Right ventricle myocardium superior (tissue), 1 donor: ENCODE results near the gene BABAM2. TPM values are rescaled to one million over a fixed set of nuclear protein-coding genes. Genes with fewer than 3 reads are reported as not detected.

ENCODE experiments used
- ATAC-seq: fragments of 200-7000 bp; cut with Tn5 transposase; one replicate; pipeline ENCODE4 v1.9.1; 2020; ENCODE audit warnings: mild to moderate bottlenecking; ENCODE audit not compliant: poor library complexity
- DNase-seq: peaks from one replicate; pipeline ENCODE4 v3.0.0-alpha.2; 2020
- intact Hi-C: fragments of 100-400 bp; cut with DNase I; formaldehyde crosslinking; loops from one replicate; pipeline ENCODE4 v1.11.2; 2022
- total RNA-seq: library from RNA; stranded (reverse); fragmentation: NEBNext Ultra II Directional; extraction: Animal tissue kit (Norgen Biotek cat#: 25700); gene quantifications from one replicate; pipeline ENCODE4 v1.2.1, GENCODE V29; 2021
- donor health status: DM: no; HTN: yes; CAD: no; lungs with severe emphysema.

BABAM2 gene
- total RNA-seq, 1 donor from 2014 or later = 51.3 TPM

- intact Hi-C loops = no loop called here
- ATAC-seq (no peak), DNase-seq (no peak)
Observed at GRCh38 chr2:28357948-28358667, 467.6 kb downstream of the BABAM2 start.

DNA sequence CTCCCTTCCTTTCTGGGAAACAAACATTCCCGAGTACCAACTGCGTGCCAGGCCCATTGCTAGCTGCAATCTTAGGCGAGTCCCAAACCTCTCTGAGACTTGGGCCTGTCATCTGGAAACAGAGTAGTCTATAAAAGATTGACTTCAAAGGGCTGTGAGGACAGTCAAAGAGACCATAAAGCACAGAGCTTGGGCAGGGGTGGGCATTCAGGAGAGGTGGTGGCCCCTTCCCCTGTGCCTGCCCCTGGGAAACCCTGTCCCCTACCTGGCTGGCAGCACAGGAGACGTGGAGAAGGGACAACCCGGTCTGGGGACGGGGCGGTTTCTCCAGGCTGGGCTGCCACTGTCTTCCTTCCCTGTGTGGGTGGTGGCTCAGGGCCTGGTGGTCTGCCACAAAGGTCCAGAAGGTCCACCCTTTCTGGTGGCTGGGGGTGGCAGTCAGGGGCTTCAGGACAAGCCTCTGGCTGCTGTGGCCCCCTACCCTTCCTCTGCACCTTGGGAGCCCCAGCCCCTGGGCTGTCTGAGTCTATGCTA is 468.2 kb downstream of the BABAM2 start:
- DNase-seq (no peak), ATAC-seq (no peak)
- intact Hi-C loops = no loop called here

DNA sequence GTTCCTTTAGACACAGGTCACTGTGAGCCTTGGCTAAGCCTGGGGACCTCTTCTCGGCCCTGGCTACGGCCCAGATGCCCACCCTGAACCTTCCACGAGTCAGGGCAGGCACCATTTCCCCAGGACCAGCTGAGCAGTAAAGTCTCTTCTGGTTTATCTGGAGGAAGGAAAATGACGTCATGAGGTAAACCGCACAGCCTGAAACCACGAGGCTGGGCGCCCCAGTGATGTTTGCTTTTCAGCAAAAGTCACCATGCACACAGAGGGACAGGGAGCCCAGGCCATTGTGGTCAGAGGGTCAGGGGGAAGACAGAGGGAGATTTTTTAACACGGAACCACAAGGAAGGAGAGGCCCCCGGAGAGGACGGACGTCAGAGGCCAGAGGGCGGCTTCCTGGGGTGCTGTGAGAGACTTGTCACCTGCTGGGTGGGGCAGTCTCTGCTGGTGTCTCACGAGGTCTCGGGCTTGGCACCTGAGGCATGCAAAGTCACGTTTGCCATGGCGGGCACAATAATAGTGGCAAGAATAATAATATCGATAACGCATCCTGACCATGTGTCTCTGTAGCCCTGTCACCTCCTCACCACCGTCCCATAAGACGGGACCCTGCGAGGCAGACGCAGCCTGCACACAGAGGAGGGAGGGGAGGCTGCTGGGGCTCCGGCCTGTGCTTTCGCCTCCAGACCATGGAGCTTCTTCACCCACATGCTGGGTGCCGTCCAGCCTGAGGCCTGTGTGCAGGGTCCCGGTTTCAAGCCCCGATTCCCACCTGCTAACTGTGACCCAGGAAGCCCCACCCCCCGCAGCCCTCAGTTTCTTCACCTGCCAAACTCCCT is 468.9 kb downstream of the BABAM2 start:
- DNase-seq (no peak), ATAC-seq (no peak)
- intact Hi-C loops = no loop called here

DNA sequence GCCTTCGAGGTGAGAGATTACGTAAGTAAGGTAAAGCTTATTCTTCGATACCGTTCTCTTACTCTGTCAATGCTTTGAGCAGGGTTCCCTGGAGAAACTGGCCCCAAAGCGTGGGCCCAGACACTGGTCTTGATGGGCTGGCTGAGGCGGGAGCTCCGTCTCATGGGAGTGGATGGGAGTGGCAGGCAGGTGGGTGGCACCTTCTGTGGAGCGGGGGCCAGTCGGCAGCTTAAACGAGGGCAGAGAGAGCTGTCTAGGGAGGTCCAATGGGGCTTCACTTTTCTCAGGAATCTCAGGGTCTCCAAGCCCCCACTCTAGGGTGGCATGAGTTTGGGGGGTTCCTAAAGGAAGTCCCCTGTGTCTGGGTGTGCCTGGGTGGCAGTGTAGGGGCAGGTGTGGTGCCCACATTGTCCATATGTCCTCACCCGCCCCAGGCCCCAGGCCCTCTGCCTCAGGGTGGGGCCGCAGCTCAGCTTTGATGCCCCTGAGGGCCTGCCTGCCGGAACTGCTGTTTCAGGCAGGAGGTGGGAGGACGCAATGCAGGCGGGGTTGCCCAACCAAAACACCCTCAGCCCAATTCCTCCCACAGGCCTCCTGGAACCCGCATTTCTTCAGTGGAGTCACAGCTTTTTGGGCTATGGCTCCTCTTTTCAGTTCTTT is 469.7 kb downstream of the BABAM2 start:
- intact Hi-C loops = no loop called here
- DNase-seq = no peak
- ATAC-seq = no peak

GRCh38 chr2:28360718-28361293 is 470.3 kb downstream of the BABAM2 start:
- DNase-seq (peak; percentile 58), ATAC-seq (no peak)

DNA sequence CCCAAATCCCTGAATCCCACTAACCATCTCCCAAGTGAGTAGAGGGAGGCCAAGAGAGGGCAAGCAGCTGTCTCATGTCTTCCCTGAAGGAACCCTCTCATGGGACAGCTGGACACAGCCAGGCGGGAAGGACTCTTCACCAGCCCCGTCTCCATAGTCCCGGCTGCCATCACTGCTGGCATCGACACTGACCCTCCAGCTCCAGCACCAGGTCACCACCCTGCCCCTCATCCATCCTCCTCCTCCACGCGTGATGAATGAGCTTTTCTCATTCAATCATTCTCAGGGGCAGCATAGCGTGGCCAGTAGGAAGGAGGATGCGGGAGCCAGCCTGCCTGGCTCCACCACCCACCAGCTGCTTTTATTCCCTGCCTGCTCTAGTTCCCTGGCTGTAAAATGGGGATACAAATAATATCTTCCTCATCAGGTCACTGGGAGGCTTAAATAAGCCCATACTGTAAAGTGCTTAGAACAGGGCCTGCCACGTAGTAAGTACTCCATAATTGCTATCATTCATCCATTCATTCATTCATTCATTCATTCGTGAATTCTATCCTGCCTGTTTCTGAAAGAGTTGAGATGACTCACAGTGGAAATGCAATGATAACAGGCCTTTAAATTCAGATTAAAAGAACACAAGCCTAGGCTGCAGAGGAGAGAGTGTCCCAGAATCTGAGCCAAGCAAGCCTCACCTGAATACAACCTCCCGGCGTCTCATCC is 471.6 kb downstream of the BABAM2 start:
- intact Hi-C loops = no loop called here
- no peak for ATAC-seq

More at GRCh38 chr2:28360718-28361293, 470.3 kb downstream of the BABAM2 start:
- intact Hi-C loops = no loop called here

DNA sequence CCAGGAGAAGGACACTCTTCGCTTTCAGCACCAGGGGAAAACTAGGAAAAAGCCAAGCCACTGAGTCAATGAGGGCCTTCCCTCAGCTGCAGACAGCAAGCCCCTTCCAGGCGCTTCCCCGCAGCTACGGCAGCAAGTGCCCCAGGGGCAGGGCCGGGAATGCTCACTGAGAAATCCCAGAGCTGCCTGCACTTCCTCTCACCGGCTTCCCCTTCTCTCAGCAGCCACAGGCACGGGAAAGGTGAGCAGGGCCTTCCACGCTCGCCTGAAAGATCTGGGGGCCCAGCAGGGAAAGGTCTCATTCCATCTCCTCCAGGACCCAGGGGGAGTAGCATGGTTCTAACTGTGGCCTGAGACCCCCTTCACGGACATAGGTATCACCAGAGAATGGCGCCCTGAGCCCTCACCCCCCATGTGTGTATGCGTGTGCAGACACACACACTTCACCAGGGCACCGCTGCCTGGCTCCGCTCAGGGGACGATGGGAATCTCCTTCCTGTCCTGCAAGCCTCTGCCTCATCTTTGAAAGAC is 472.5 kb downstream of the BABAM2 start:
- ATAC-seq (no peak), DNase-seq (no peak)
- intact Hi-C loops = no loop called here

More for the DNA sequence above, 471.6 kb downstream of the BABAM2 start:
- no peak for DNase-seq

- DNase-seq = no peak
- intact Hi-C loops = no loop called here
- ATAC-seq = no peak
Observed at GRCh38 chr2:28363686-28364280, 473.3 kb downstream of the BABAM2 start.

GRCh38 chr2:28364610-28365009 is 474.1 kb downstream of the BABAM2 start:
- intact Hi-C loops = no loop called here
- DNase-seq (no peak), ATAC-seq (no peak)

DNA sequence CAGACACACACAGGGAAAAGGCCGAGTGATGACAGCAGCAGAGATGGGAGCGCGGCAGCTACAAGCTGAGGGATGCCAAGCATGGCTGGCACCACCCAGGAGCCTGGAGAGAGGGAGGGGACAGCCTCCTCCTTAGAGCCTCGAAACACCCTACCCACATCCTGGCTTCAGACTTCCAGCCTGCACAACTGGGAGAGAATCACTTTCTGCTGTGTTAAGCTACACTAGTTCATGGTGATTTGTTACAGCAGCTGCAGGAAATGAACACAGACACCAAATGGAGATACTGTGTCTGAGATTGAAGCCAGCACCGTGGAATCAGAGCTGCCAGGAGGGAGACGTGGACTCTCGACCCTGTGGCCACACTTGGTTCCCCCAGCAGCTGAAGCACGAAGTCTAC is 474.6 kb downstream of the BABAM2 start:
- DNase-seq (no peak), ATAC-seq (peak; percentile 28)
- intact Hi-C loops = no loop called here

- DNase-seq (no peak), ATAC-seq (no peak)
- intact Hi-C loops = no loop called here
Observed at GRCh38 chr2:28366149-28366495, 475.6 kb downstream of the BABAM2 start.

GRCh38 chr2:28366496-28367282 is 476.2 kb downstream of the BABAM2 start:
- intact Hi-C loops = no loop called here
- DNase-seq (no peak), ATAC-seq (peak; percentile 47)

GRCh38 chr2:28367667-28368356 is 477.3 kb downstream of the BABAM2 start:
- intact Hi-C loops = no loop called here
- ATAC-seq (no peak), DNase-seq (no peak)

- no peak for DNase-seq
- intact Hi-C loops = no loop called here
- no peak for ATAC-seq
Observed at GRCh38 chr2:28368357-28368798, 477.8 kb downstream of the BABAM2 start.

- intact Hi-C loops = no loop called here
- ATAC-seq (no peak), DNase-seq (no peak)
Observed at GRCh38 chr2:28369358-28369757, 478.8 kb downstream of the BABAM2 start.

DNA sequence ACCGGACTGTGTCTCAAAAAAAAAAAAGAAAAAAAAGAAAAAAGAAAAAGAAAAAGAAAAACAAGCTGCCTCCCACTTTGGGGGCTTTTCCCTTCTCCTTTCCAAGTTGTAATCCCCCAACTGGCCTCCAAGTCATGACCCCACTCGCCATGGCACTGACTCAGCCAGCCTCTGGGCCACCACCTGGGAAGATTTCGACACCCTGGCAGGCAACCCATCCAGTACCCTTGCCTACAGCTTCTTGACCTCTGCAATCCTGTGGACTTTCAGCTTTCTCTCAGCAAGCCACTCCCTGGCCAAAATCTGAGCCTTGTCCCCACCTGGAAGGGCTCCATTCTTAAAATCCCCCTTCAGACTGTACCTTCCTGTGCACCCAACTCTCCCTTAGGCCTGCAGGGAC is 479.8 kb downstream of the BABAM2 start:
- intact Hi-C loops = no loop called here
- DNase-seq (no peak), ATAC-seq (no peak)
